HepG2 (cell line): ENCODE results near the gene UBXN1. TPM values are rescaled to one million over a fixed set of nuclear protein-coding genes. Genes with fewer than 3 reads are reported as not detected.

Source experiments
- ATAC-seq: fragments of 200-7000 bp; cut with Tn5 transposase; 3 replicates; pipeline ENCODE4 v1.9.1; 2020; ENCODE audit warnings: mild to moderate bottlenecking, moderate library complexity
- BruUV-seq: library from RNA; stranded (reverse); fragments of 400-500 nt; replicated peaks from 2 replicates; lab custom pipeline; 2021; lab: Mats Ljungman, UMichigan
- CTCF ChIA-PET: fragments of 300-600 bp; formaldehyde crosslinking; extraction: SDS; loops from one replicate; lab custom pipeline; 2021; ENCODE audit warnings: low total read pairs, inconsistent platforms, low intra/inter-chr PET ratio; lab: Yijun Ruan, JAX
- POLR2A ChIA-PET: fragments of 350-600 bp; sonication (Branson Sonifier 250); formaldehyde crosslinking; loops from one replicate; lab custom pipeline; 2020; ENCODE audit warnings: antibody characterized with exemption, inconsistent platforms; lab: Yijun Ruan, JAX
- DNase-seq: peaks from one replicate; pipeline ENCODE4 v3.0.0-alpha.2; 2015; ENCODE audit warnings: low spot score
- FAIRE-seq: peaks from 3 replicates; lab custom pipeline; 2011; peaks lifted over from hg19 to GRCh38; lab: Jason Lieb, UNC
- H2AFZ ChIP-seq: one replicate; pipeline ENCODE4 v1.6.1; 2011; ENCODE audit warnings: low read length, inconsistent platforms
- H3K27ac ChIP-seq: fragments of 300-600 bp; 3 replicates; pipeline ENCODE4 v1.8.0; 2011; ENCODE audit warnings: mixed run types, mild to moderate bottlenecking, mixed read lengths, low read length, inconsistent platforms; ENCODE audit not compliant: insufficient read depth; ENCODE audit errors: extremely low read length
- H3K27me3 ChIP-seq, 2 experiments: fragments of 200-600 bp in 1 of 2; 2 replicates in 1 of 2; 3 replicates in 1 of 2; pipeline versions ENCODE4 v1.6.0 to v1.8.0; 2011; ENCODE audit warnings: low read length in 2 of 2, mild to moderate bottlenecking in 2 of 2, moderate library complexity in 2 of 2, inconsistent platforms in 1 of 2; ENCODE audit not compliant: insufficient read depth in 2 of 2, control insufficient read depth in 1 of 2
- H3K36me3 ChIP-seq, 2 experiments: fragments of 200-600 bp in 1 of 2; replicated peaks in 1 of 2; 2 replicates in 1 of 2; 3 replicates in 1 of 2; pipeline versions ENCODE4 v1.5.1 to v1.8.0; 2011; ENCODE audit warnings: low read length in 2 of 2, inconsistent platforms in 1 of 2; ENCODE audit not compliant: insufficient read depth in 2 of 2, control insufficient read depth in 1 of 2
- H3K4me1 ChIP-seq: 2 replicates; pipeline ENCODE4 v1.5.1; 2012; ENCODE audit warnings: low read length, inconsistent platforms; ENCODE audit not compliant: insufficient read depth
- H3K4me2 ChIP-seq: 2 replicates; pipeline ENCODE4 v1.6.0; 2011; ENCODE audit warnings: low read depth, low read length, inconsistent platforms
- H3K4me3 ChIP-seq, 3 experiments: fragments of 200-600 bp in 1 of 3; sonication (generic), shearing (Covaris generic) in 1 of 3; replicated peaks in 1 of 3; 2 replicates each; pipeline ENCODE4 v1.5.1; 2011 to 2016; ENCODE audit warnings: low read length in 3 of 3, inconsistent platforms in 2 of 3, low read depth in 2 of 3, mild to moderate bottlenecking in 2 of 3, control low read depth in 1 of 3, mixed read lengths in 1 of 3; ENCODE audit not compliant: insufficient read depth in 1 of 3
- H3K79me2 ChIP-seq: one replicate; pipeline ENCODE4 v1.6.1; 2011; ENCODE audit warnings: low read length, inconsistent platforms; ENCODE audit not compliant: insufficient read depth
- H3K9ac ChIP-seq: 2 replicates; pipeline ENCODE4 v1.6.0; 2011; ENCODE audit warnings: mild to moderate bottlenecking, low read depth, low read length, inconsistent platforms; ENCODE audit not compliant: insufficient read depth
- H3K9me3 ChIP-seq: 2 replicates; pipeline ENCODE4 v1.5.1; 2012; ENCODE audit warnings: mild to moderate bottlenecking, low read length
- H4K20me1 ChIP-seq: 2 replicates; pipeline ENCODE4 v1.6.0; 2011; ENCODE audit warnings: inconsistent platforms, mild to moderate bottlenecking, low read length, moderate library complexity; ENCODE audit not compliant: insufficient read depth
- FOXA1 ChIP-seq, 2 experiments: fragments of 450-650 bp in 1 of 2; sonication (generic) in 1 of 2; formaldehyde crosslinking in 1 of 2; IDR thresholded peaks; 2 replicates each; pipeline versions ENCODE4 v1.4.0 to v1.6.1; 2016 to 2020; ENCODE audit warnings: missing genetic modification reagents in 1 of 2
- FOXM1 ChIP-seq: sonication (generic); formaldehyde crosslinking; IDR thresholded peaks from 2 replicates; pipeline ENCODE4 v1.5.0; 2020; ENCODE audit warnings: missing genetic modification reagents
- HDAC2 ChIP-seq: sonication (generic); formaldehyde crosslinking; IDR thresholded peaks from 2 replicates; pipeline ENCODE4 v1.4.0; 2020; ENCODE audit warnings: missing genetic modification reagents
- HOXA9 ChIP-seq: sonication (generic); formaldehyde crosslinking; IDR thresholded peaks from 2 replicates; pipeline ENCODE4 v1.8.1; 2022; ENCODE audit warnings: missing genetic modification reagents, mild to moderate bottlenecking, moderate library complexity, borderline replicate concordance
- KDM4B ChIP-seq: sonication (generic); formaldehyde crosslinking; IDR thresholded peaks from 2 replicates; pipeline ENCODE4 v1.4.0; 2020; ENCODE audit warnings: missing genetic modification reagents
- KMT2A ChIP-seq: sonication (generic); formaldehyde crosslinking; IDR thresholded peaks from 2 replicates; pipeline ENCODE4 v1.4.0; 2020; ENCODE audit warnings: missing genetic modification reagents
- SAP130 ChIP-seq: IDR thresholded peaks from 2 replicates; pipeline ENCODE4 v1.6.1; 2016; ENCODE audit warnings: low read depth
- SMC3 ChIP-seq: IDR thresholded peaks from 2 replicates; pipeline ENCODE4 v1.6.1; 2011; ENCODE audit warnings: low read length, improper control_type of control experiment
- SOX6 ChIP-seq, 2 experiments: fragments of 450-650 bp in 1 of 2; sonication (generic) in 1 of 2; formaldehyde crosslinking in 1 of 2; IDR thresholded peaks; 2 replicates each; pipeline versions ENCODE4 v1.4.0 to v1.6.1; 2017 to 2020; ENCODE audit warnings: antibody characterized with exemption in 1 of 2, mild to moderate bottlenecking in 1 of 2, missing genetic modification reagents in 1 of 2
- TEAD3 ChIP-seq: optimal IDR thresholded peaks from 2 replicates; pipeline ENCODE3; 2016; ENCODE audit warnings: borderline replicate concordance
- ZFP62 ChIP-seq: sonication (generic); formaldehyde crosslinking; IDR thresholded peaks from 2 replicates; pipeline ENCODE4 v1.4.0; 2020; ENCODE audit warnings: missing genetic modification reagents
- ZMAT3 ChIP-seq: sonication (generic); formaldehyde crosslinking; conservative IDR thresholded peaks from 2 replicates; pipeline ENCODE4 v1.7.0; 2021; ENCODE audit warnings: missing genetic modification reagents
- ZNF136 ChIP-seq: sonication (generic); formaldehyde crosslinking; IDR thresholded peaks from 2 replicates; pipeline ENCODE4 v1.8.1; 2022; ENCODE audit warnings: low read depth, mild to moderate bottlenecking, moderate library complexity, missing genetic modification reagents
- ZNF331 ChIP-seq: sonication (generic); formaldehyde crosslinking; IDR thresholded peaks from 2 replicates; pipeline ENCODE4 v1.4.0; 2020; ENCODE audit warnings: missing genetic modification reagents
- ZNF460 ChIP-seq: sonication (generic); formaldehyde crosslinking; IDR thresholded peaks from 2 replicates; pipeline ENCODE4 v1.5.1; 2020; ENCODE audit warnings: missing genetic modification reagents, mild to moderate bottlenecking, borderline replicate concordance
- ZNF543 ChIP-seq: sonication (generic); formaldehyde crosslinking; IDR thresholded peaks from 2 replicates; pipeline ENCODE4 v1.4.0; 2020; ENCODE audit warnings: mild to moderate bottlenecking, missing genetic modification reagents
- ZNF713 ChIP-seq: sonication (generic); formaldehyde crosslinking; IDR thresholded peaks from 2 replicates; pipeline ENCODE4 v1.4.0; 2020; ENCODE audit warnings: mild to moderate bottlenecking, missing genetic modification reagents
- ZSCAN21 ChIP-seq: sonication (generic); formaldehyde crosslinking; IDR thresholded peaks from 2 replicates; pipeline ENCODE4 v1.8.0; 2022; ENCODE audit warnings: mild to moderate bottlenecking, missing genetic modification reagents, moderate library complexity, borderline replicate concordance
- WGBS: methylation state at CpG from one replicate; pipeline ENCODE4 v1.1.6; 2017; ENCODE audit warnings: low lambda C conversion rate; 5-methylcytosine and 5-hydroxymethylcytosine counted together
- in situ Hi-C: cut with HindIII; loops from 2 replicates; pipeline ENCODE4 v1.10.0; 2017; ENCODE audit warnings: low pct_unique_long_range_greater_than_20kb; ENCODE audit not compliant: extremely low pct_ligation_motif_present
- intact Hi-C: fragments of 100-400 bp; cut with micrococcal nuclease; formaldehyde crosslinking; loops from one replicate; pipeline ENCODE4 v1.10.0; 2022; ENCODE audit not compliant: unreplicated experiment
- polyA plus RNA-seq, 8 experiments: library from polyadenylated mRNA; depleted of rRNA in 3 of 8; stranded (reverse) in 7 of 8; unstranded in 1 of 8; fragments of >200 nt; fragmentation: Illumina TruSeq in 4 of 8; extraction: Trizol in 4 of 8; gene quantifications; 2 replicates each; pipeline versions ENCODE4 v1.2.1 to v1.2.3, GENCODE V29; 2011 to 2016; ENCODE audit warnings: low read depth in 4 of 8, missing spikeins in 1 of 8, mixed read lengths in 1 of 8; ENCODE audit not compliant: insufficient read depth in 1 of 8
- total RNA-seq, 5 experiments: library from RNA; depleted of rRNA; stranded (reverse); fragments of >200 nt; fragmentation: Illumina TruSeq; extraction: Trizol; gene quantifications; 2 replicates each; pipeline ENCODE4 v1.2.3, GENCODE V29; 2016; ENCODE audit warnings: low read depth in 1 of 5
- TF ChIP-seq, protein P1 (sequence below): sonication (generic); formaldehyde crosslinking; IDR thresholded peaks from 2 replicates; pipeline ENCODE4 v1.8.1; 2023; ENCODE audit warnings: mild to moderate bottlenecking, moderate library complexity, missing genetic modification reagents
- TF ChIP-seq, protein P2 (sequence below): sonication (generic); formaldehyde crosslinking; IDR thresholded peaks from 2 replicates; pipeline ENCODE4 v1.8.1; 2023; ENCODE audit warnings: mild to moderate bottlenecking, missing genetic modification reagents, borderline replicate concordance
- TF ChIP-seq, protein P3 (sequence below): sonication (generic); formaldehyde crosslinking; IDR thresholded peaks from 2 replicates; pipeline ENCODE4 v1.4.0; 2020; ENCODE audit warnings: missing genetic modification reagents
- TF ChIP-seq, protein P4 (sequence below): sonication (generic); formaldehyde crosslinking; IDR thresholded peaks from 2 replicates; pipeline ENCODE4 v1.4.0; 2020; ENCODE audit warnings: missing genetic modification reagents

The UBXN1 gene
- total and polyA plus RNA-seq, 2 of the 13 experiments (the other 11 are each of a cell fraction or from before 2014, with no cell fraction given): 47.5 to 52.4 TPM

DNA sequence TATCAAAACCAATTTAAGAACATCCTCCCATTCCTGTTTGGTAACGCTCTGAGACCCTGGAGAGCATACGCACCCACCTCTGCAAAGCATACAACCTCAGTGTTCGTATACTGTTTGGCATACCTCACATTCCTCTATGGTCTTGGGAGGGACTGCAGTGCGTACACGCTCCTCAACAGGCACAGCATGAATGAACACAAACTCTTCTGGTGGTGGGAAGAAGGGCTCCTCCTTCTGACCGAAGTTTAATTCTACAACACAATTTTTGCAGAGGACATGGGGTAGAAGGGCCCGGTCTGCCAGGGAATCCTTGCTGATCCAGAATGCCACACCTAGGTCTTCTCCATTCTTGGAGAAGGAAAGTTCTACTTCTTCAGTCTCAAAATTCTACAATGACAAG lies 43.1 kb upstream of the UBXN1 start (continued):
- TF ChIP-seq, protein P1, sequence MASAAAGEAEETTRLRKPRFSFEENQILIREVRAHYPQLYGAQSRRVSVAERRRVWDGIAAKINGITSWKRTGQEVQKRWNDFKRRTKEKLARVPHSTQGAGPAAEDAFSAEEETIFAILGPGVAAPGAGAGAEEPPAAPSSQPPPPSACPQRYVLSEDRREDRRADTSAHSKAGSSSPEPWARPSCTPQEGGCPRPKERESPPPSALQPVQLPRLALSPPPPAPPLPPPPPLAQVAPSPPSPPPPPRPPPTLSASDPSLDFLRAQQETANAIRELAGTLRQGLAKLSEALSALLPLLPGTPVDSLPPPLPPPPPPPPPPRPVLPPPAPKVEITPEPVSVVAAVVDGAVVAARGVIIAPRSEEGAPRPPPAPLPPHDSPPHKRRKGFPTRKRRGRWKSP (CRISPR knock-in tag): no peak
- TF ChIP-seq TEAD3 (CRISPR knock-in tag) (peak; percentile 93), SAP130 (peak; percentile 41; the same call in 1 of the 2 replicates), FOXA1 (IDR thresholded peaks at IDR 0.05) (no peak), FOXA1 (CRISPR knock-in tag; IDR thresholded peaks at IDR 0.05) (peak; percentile 45; the same call in 1 of the 2 replicates), ZNF136 (CRISPR knock-in tag) (no peak), ZNF331 (CRISPR knock-in tag) (0 out of 2 replicates have a peak, but pooled peaks have one; percentile 39), HOXA9 (CRISPR knock-in tag) (no peak), SMC3 (peak; percentile 9; the same call in 1 of the 2 replicates), HDAC2 (CRISPR knock-in tag) (peak; percentile 53), KMT2A (CRISPR knock-in tag) (0 out of 2 replicates have a peak, but pooled peaks have one; percentile 29)
- TF ChIP-seq, protein P2, sequence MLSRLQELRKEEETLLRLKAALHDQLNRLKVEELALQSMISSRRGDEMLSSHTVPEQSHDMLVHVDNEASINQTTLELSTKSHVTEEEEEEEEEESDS: no peak

DNA sequence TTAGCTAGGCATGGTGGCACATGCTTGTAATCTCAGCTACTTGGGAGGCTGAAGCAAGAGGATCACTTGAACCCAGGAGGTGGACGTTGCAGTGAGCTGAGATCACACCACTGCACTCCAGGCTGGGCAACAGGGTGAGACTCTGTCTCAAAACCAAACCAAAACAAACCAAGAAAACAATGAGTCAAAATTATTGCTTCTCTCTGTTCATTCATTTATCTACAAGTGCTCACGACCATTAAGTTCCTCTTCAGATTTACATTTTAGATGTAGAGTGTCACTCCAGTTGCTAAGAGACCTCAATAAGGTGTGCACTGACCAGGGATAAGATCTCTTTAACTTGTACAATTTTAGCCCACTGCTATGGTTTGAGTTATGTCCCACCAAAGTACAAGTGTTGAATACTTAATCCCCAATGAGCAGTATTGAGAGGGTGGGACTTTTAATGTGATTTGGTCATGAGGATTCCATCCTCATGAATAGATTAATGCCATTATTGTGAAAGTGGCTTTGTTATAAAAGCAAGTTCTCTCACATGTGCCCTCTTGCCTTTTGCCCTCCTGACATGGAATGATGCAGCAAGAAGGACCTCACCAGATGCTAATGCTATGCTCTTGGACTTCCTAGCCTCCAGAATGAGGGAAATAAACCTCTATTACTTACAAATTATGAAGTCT lies 40.6 kb upstream of the UBXN1 start:
- Histone ChIP-seq H3K36me3 (peaks cover 29 to 94% of the 10 kb centered on the region in 2 experiments), H3K27ac (no peak overlapping the region), H3K27me3 (no peaks in the 10 kb centered on the region), H3K4me3 (no peak overlapping the region), H2AFZ (no peak overlapping the region), H3K4me2 (no peak overlapping the region), H3K9ac (no peak overlapping the region), H3K9me3 (no peaks in the 10 kb centered on the region), H3K4me1 (peaks cover 31% of the 10 kb centered on the region), H4K20me1 (peaks cover 8% of the 10 kb centered on the region), H3K79me2 (peaks cover 46% of the 10 kb centered on the region)
- no peak for DNase-seq
- ATAC-seq: no peak
- no TSS peak for BruUV-seq
- intact Hi-C loops: no loop called here
- 100% methylated on average over 2 of the region's 2 CpGs for WGBS
- FAIRE-seq: no peak
- in situ Hi-C loops: no loop called here
- CTCF ChIA-PET: no interaction called here
- POLR2A ChIA-PET: interaction anchor here (1.3 kb wide), 1 partner anchor 136 kb away, joined by 3 read pairs; no protein-coding TSS in a partner anchor
- TF ChIP-seq ZNF543 (CRISPR knock-in tag) (no peak), ZSCAN21 (CRISPR knock-in tag) (no peak), ZNF460 (CRISPR knock-in tag) (no peak), ZFP62 (CRISPR knock-in tag) (no peak), ZNF713 (no peak), ZMAT3 (CRISPR knock-in tag) (no peak), SOX6 (IDR thresholded peaks at IDR 0.05) (no peak), SOX6 (CRISPR knock-in tag; IDR thresholded peaks at IDR 0.05) (no peak), FOXM1 (CRISPR knock-in tag) (no peak), KDM4B (CRISPR knock-in tag) (no peak)
- TF ChIP-seq, protein P3, sequence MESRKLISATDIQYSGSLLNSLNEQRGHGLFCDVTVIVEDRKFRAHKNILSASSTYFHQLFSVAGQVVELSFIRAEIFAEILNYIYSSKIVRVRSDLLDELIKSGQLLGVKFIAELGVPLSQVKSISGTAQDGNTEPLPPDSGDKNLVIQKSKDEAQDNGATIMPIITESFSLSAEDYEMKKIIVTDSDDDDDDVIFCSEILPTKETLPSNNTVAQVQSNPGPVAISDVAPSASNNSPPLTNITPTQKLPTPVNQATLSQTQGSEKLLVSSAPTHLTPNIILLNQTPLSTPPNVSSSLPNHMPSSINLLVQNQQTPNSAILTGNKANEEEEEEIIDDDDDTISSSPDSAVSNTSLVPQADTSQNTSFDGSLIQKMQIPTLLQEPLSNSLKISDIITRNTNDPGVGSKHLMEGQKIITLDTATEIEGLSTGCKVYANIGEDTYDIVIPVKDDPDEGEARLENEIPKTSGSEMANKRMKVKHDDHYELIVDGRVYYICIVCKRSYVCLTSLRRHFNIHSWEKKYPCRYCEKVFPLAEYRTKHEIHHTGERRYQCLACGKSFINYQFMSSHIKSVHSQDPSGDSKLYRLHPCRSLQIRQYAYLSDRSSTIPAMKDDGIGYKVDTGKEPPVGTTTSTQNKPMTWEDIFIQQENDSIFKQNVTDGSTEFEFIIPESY: no peak
- TF ChIP-seq, protein P4, sequence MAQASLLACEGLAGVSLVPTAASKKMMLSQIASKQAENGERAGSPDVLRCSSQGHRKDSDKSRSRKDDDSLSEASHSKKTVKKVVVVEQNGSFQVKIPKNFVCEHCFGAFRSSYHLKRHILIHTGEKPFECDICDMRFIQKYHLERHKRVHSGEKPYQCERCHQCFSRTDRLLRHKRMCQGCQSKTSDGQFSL: no peak
